ENCODE measurements around the gene CNOT6L.
"Not testable (repeated sequence)": the region's sequence is repeated elsewhere in the genome, so short reads cannot be mapped to it uniquely, and the experiment has no call there.

CNOT6L gene

GRCh38 chr4:77777135-77777807, 41.9 kb downstream of the CNOT6L start:
- DNase-seq: no peak

DNA sequence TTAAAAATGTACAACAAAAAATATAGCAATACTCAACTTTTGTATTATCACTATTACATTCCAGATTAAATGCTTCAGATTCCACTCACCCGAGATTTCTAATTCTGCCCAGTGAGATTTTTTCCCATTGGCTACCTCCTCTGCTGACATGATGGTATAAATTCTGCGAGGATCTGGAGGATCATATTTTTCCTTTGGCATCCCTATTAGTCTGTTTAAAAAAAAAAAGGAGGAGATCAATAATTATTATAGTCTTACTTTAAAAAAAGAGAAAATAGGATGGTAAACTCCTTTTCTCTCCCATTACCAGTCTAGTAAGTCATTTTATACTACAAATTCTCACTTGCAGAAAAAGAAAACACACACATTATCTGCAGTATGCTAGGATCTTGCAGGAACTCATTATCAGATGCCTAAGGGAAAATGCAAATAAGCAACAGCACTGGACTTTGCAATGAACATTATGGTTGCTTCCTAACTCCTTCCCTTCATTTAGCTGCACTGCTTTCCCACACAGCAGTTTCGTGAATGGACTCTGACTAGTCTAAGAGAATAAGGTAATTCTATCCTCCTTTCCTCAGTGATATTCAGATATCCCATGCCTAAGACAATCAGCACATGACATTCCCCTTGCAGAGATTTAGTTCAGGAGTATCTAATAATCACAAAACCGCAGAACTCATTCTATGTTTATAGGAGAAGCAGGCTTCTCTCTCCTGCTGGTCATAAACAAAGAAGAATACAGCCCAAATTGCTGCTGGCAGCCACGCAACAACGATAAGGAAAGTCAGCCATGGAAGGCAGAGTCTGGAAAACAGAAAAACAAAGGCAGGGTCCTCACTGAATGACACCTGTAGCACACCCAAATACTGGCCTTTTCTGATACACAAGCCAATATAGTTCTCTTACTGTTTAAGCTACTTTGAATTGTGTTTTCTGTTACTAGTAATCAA, 42.7 kb downstream of the CNOT6L start:
- DNase-seq: no peak

GRCh38 chr4:77773101-77773500, 46.1 kb downstream of the CNOT6L start:
- no peak for DNase-seq

DNA sequence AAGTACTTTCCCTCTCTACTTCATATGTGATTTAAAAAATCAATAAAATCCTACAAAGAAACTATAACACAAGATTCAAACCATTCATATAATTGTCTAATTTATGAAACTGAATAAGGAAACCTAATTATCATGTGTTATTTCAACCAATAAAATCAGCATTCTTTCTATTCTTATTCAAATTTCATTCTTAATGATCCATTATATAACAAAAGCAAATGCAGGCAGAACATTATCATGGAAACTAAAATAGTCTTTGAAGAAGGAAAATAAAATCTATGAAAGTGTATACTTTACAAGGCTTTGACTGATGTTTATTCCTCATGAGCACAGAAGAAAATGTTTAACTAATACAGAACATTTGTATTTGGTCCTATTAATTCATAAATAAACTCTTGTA, 47.6 kb downstream of the CNOT6L start:
- no peak for DNase-seq

DNA sequence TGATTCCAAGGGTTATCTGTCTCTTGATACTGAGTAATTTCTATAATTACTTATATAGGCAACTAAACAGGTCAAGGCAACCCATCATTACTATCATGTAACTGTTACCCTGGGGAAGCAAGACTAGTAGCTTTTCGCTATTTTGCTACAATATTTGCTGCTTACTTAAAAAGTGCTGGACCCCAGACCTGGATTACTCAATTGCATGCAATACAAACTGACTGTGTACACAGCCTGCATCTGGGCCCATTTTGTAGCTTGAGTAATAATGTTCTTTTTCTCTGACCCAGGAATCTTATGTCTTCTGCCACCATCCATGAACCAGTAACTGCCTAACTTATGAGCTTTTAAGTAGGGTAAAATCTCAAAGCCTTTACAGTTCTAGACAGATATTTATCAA, 53.4 kb downstream of the CNOT6L start:
- DNase-seq: no peak

GRCh38 chr4:77762531-77762930, 56.6 kb downstream of the CNOT6L start:
- no peak for DNase-seq

DNA sequence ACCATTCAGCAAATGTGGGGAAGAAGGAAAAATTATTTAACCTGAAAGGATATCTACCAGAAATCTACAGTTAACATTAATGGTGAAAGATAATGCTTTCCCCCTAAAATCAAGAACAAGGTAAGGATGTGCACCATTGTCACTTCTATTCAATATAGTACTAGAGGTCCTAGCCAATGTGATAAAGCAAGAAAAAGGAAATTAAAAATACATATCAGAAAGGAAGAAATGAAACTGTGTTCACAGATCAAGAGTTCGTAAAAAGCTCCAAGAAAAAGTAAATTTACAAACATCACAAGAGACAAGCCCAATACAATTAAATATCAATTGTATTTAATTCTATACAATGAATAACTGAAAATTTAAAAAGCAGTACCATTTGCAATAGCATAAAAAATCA, 57.6 kb downstream of the CNOT6L start:
- no peak for DNase-seq

- no peak for DNase-seq
These were observed 60.4 kb downstream of the CNOT6L start for GRCh38 chr4:77758804-77759203.

DNA sequence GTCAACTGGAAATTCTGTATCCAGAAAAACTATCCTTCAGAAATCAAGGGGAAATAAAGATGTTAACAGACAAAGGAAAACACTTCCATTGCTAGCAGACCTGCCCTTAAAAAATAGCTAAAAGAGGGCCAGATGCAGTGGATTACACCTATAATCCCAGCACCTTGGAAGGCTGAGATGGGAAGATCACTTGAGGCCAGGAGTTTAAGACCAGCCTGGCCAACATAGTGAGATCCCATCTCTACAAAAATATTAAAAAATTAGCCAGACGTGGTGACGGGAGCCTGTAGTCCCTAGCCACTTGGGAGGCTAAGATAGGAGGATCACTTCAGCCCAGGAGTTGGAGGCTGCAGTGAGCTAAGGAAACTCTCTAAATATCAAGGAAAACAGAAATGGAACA, 67.4 kb downstream of the CNOT6L start:
- no peak for DNase-seq

DNA sequence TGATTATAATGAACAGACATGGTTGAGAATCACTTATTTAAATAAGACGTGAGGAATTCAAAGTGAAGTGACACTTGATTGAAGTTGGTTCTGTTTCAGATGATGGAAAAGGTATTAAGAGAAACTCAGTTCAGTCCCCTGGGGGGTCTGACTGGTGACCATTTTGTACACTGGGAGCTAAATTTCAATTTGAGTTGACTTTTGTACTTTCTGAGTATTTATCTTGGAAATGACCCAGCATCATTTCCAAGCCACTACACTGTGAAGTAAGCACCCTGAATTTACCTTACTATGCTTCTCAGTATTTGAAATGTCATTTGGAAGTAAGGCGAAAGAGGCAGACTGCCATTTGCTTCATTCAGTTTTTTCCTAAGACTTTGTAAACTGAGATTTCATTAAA, 73.4 kb downstream of the CNOT6L start:
- no peak for DNase-seq

- no peak for DNase-seq
These were observed 77.1 kb downstream of the CNOT6L start for GRCh38 chr4:77742054-77742453.

DNA sequence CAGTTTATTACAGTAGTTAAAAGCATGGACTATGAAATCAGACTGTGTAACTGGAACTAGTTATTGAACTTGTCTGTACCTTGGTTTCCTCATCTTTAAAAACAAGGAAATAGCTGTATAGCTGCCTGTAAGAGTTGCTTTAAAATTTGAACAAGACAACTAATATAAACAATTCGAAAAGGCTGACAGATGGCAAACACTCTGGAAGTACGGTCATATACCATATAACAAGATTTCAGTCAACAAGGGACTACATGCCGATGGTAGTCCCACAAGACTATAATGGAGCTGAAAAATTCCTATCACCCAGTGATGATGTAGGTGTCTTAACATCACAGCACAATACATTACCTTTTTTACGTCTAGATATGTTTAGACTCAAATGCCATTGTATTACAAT, 78.7 kb downstream of the CNOT6L start:
- peak in 1 of 2 experiments; percentile 0 for DNase-seq

DNA sequence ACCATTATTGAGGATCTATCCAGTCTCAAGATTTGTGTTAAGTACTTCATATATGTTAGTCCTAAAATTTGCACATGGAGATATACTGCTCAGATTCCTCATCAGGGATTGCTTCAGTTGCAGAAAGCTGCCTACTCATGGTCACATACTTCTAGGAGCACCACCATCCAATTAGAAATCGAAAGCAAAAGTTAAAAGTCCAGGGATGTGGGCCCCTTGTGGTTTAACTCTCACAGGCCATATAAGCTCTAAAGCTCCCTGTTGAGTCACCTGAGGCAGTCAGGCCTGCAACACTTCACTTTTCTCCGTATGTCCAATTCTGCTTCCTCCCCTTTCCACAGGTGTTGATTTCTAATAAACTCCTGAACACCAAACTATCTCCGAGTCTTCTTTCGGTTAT, 84.2 kb downstream of the CNOT6L start:
- DNase-seq: no peak

DNA sequence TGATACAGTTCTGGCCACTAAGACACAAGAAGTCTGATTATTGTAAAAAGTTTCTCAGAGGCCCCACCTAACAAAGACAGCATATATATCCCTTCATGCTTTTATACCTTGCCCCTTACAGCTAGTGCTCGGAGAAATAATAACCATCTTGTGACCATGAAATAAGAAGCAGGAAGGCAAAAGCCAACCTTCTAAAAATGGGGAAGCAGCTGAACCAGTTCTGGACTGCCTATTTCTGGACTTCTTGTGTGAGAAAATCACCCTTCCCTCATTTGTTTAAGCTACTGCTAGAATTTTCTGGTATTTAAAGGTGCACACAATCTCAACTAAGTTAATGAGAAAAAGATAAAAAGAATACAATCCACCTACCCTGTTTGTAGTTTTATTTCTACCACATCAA, 87.5 kb downstream of the CNOT6L start:
- DNase-seq: no peak

DNA sequence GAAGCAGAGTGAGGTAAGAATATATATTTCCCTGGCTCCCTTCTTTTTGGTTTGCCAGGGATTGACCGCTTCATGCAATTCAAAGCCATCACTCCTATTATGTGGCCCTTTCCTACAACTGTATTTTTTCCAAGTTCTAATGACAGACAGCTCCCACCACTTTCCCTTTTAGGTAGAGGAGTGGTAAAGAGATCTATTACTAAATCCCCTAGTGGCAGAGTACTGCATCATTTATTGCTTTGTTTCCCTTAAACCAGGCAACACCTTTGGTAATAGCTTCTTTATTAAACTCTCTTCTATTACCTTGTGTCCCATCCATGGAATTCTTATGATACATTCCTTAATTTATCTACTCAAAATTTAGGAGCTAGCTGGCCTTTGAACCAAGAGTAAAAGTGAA, 90.7 kb downstream of the CNOT6L start:
- no peak for DNase-seq

GRCh38 chr4:77721073-77721472, 98.1 kb downstream of the CNOT6L start:
- DNase-seq: no peak

- not testable (repeated sequence) for DNase-seq
These were observed 100.7 kb downstream of the CNOT6L start for GRCh38 chr4:77718500-77718899.

GRCh38 chr4:77715414-77716290, 103.5 kb downstream of the CNOT6L start:
- DNase-seq: no peak

GRCh38 chr4:77714514-77714913, 104.7 kb downstream of the CNOT6L start:
- no peak for DNase-seq

DNA sequence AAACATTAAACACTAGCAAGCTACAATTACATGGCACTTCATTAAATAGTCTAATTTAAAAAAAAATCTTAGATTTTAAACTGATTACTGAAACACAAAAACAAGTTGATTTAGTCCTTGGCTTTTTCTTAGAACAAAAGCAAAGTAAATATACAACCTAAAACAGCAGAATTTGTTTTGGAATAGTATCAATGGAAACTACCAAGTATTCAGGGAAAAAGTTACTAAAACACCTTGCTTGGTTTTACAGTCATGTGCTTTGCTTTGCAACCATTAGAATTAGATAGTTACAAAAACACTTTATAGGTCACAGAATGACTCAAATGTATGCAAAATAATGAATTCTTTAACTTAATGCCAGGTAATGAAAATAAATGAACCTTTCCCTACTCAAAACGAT, 105.3 kb downstream of the CNOT6L start:
- DNase-seq: no peak

DNA sequence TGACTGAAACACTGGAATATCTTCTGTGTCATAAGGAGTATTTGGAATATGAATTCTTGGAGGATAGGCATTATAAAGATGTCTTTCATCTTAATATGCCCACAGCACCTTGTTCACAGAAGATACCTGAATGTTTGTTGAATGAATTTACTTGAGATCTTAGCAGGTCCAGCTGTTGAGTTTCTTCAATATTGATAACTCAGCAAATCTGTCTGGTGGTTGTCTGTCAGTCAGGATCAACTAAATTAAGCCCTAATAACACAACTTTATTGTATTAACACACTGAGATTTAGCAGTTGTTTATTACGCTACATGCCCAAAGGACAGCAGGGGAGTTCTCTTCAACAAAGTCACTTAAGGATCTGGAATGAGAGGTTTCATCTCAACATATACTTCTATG, 106.5 kb downstream of the CNOT6L start:
- no peak for DNase-seq

DNA sequence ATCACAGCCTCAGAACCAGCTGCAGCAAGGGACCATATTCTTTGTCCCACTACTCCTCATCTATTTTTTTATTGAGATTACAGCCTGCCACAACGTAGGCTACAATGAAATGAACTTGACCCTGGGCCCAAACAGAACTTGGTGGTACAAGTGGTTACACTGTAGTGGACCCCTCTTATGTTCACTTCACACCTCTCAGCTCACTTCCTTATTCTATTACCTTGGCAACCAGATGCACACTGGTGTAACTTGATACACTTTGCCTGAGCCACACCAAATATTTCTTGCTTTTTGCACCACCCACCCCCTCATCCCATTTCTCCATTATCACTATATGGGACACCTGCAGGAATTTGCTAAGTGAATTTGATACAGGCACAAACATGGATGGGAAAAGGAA, 107.7 kb downstream of the CNOT6L start:
- DNase-seq: no peak

DNA sequence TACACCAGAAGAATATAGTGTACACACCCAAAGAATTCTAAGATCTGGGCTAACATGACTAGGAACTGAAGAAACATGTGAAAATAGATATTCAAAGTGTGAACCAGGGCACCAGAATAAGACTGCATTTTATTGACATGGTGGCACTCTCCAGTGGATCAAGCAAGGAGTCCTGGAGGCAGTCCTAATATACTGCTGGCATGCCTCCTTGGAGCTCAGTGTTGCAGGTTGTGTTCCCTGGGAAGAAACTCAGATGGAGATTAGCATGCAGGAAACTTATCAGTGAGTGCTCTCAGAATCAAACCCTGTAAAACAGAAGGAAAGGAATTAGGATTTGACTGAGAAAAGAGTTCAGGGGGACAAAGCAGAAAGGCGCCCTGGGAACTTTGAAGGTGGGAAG, 108.5 kb downstream of the CNOT6L start:
- no peak for DNase-seq

Data from NCI-H524 (cell line).